HEK293 (cell line): ENCODE measurements around the gene ELAVL1.

Experiments
- GFI1B ChIP-seq: fragments of 450-650 bp; formaldehyde crosslinking; IDR thresholded peaks from 2 replicates; pipeline ENCODE4 v1.5.1; 2016; ENCODE audit warnings: missing biosample characterization, missing genetic modification characterization
- MZF1 ChIP-seq: fragments of 450-650 bp; formaldehyde crosslinking; IDR thresholded peaks from 2 replicates; pipeline ENCODE4 v1.5.1; 2017; ENCODE audit warnings: missing biosample characterization, missing genetic modification characterization, borderline replicate concordance
- SETDB1 ChIP-seq: IDR thresholded peaks from one replicate; pipeline ENCODE4 v1.6.1; 2017; ENCODE audit warnings: mild to moderate bottlenecking, low read length, moderate library complexity, mixed read lengths; ENCODE audit not compliant: insufficient read length
- TCF7L2 ChIP-seq: IDR thresholded peaks from 2 replicates; pipeline ENCODE4 v1.6.1; 2011; ENCODE audit warnings: low read depth, mild to moderate bottlenecking, inconsistent platforms, low read length, moderate library complexity, borderline replicate concordance
- ZBTB7A ChIP-seq: fragments of 450-650 bp; formaldehyde crosslinking; IDR thresholded peaks from 2 replicates; pipeline ENCODE4 v1.5.1; 2016; ENCODE audit warnings: low read depth, missing biosample characterization, missing genetic modification characterization
- ZIC2 ChIP-seq: fragments of 450-650 bp; formaldehyde crosslinking; IDR thresholded peaks from 2 replicates; pipeline ENCODE4 v1.5.1; 2016; ENCODE audit warnings: missing biosample characterization, missing genetic modification characterization
- ZNF138 ChIP-seq: fragments of 450-650 bp; formaldehyde crosslinking; IDR thresholded peaks from 2 replicates; pipeline ENCODE4 v1.5.1; 2016; ENCODE audit warnings: missing biosample characterization, missing genetic modification characterization, borderline replicate concordance
- TF ChIP-seq, protein P1 (sequence below): fragments of 450-650 bp; formaldehyde crosslinking; IDR thresholded peaks from 2 replicates; pipeline ENCODE4 v1.5.1; 2016; ENCODE audit warnings: missing biosample characterization, missing genetic modification characterization
- TF ChIP-seq, protein P2 (sequence below): fragments of 450-650 bp; formaldehyde crosslinking; IDR thresholded peaks from 2 replicates; pipeline ENCODE4 v1.5.1; 2016; ENCODE audit warnings: missing biosample characterization, missing genetic modification characterization
- TF ChIP-seq, protein P3 (sequence below): sonication (generic); formaldehyde crosslinking; IDR thresholded peaks from 2 replicates; pipeline ENCODE4 v1.8.1; 2022; ENCODE audit warnings: mild to moderate bottlenecking, moderate library complexity, missing genetic modification reagents

GRCh38 chr19:7961920-7962626 lies 43.4 kb downstream of the ELAVL1 start:
- TF ChIP-seq, protein P1, sequence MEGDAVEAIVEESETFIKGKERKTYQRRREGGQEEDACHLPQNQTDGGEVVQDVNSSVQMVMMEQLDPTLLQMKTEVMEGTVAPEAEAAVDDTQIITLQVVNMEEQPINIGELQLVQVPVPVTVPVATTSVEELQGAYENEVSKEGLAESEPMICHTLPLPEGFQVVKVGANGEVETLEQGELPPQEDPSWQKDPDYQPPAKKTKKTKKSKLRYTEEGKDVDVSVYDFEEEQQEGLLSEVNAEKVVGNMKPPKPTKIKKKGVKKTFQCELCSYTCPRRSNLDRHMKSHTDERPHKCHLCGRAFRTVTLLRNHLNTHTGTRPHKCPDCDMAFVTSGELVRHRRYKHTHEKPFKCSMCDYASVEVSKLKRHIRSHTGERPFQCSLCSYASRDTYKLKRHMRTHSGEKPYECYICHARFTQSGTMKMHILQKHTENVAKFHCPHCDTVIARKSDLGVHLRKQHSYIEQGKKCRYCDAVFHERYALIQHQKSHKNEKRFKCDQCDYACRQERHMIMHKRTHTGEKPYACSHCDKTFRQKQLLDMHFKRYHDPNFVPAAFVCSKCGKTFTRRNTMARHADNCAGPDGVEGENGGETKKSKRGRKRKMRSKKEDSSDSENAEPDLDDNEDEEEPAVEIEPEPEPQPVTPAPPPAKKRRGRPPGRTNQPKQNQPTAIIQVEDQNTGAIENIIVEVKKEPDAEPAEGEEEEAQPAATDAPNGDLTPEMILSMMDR (tag by site-specific recombination) = no peak
- TF ChIP-seq, protein P2, sequence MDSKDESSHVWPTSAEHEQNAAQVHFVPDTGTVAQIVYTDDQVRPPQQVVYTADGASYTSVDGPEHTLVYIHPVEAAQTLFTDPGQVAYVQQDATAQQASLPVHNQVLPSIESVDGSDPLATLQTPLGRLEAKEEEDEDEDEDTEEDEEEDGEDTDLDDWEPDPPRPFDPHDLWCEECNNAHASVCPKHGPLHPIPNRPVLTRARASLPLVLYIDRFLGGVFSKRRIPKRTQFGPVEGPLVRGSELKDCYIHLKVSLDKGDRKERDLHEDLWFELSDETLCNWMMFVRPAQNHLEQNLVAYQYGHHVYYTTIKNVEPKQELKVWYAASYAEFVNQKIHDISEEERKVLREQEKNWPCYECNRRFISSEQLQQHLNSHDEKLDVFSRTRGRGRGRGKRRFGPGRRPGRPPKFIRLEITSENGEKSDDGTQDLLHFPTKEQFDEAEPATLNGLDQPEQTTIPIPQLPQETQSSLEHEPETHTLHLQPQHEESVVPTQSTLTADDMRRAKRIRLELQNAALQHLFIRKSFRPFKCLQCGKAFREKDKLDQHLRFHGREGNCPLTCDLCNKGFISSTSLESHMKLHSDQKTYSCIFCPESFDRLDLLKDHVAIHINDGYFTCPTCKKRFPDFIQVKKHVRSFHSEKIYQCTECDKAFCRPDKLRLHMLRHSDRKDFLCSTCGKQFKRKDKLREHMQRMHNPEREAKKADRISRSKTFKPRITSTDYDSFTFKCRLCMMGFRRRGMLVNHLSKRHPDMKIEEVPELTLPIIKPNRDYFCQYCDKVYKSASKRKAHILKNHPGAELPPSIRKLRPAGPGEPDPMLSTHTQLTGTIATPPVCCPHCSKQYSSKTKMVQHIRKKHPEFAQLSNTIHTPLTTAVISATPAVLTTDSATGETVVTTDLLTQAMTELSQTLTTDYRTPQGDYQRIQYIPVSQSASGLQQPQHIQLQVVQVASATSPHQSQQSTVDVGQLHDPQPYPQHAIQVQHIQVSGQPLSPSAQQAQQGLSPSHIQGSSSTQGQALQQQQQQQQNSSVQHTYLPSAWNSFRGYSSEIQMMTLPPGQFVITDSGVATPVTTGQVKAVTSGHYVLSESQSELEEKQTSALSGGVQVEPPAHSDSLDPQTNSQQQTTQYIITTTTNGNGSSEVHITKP (tag by site-specific recombination) = no peak
- no peak for TF ChIP-seq MZF1 (tag by site-specific recombination)
- no peak for TF ChIP-seq ZBTB7A (tag by site-specific recombination)
- TF ChIP-seq SETDB1 = no peak
- no peak for TF ChIP-seq TCF7L2
- no peak for TF ChIP-seq ZNF138 (tag by site-specific recombination)
- no peak for TF ChIP-seq GFI1B (tag by site-specific recombination)
- TF ChIP-seq, protein P3, sequence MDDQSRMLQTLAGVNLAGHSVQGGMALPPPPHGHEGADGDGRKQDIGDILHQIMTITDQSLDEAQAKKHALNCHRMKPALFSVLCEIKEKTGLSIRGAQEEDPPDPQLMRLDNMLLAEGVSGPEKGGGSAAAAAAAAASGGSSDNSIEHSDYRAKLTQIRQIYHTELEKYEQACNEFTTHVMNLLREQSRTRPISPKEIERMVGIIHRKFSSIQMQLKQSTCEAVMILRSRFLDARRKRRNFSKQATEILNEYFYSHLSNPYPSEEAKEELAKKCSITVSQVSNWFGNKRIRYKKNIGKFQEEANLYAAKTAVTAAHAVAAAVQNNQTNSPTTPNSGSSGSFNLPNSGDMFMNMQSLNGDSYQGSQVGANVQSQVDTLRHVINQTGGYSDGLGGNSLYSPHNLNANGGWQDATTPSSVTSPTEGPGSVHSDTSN (CRISPR knock-in tag) = no peak
- no peak for TF ChIP-seq ZIC2 (tag by site-specific recombination)
